Upper lobe of right lung (tissue), 1 donor: Measurements from ENCODE around the gene ARFGEF3. TPM values are rescaled to one million over a fixed set of nuclear protein-coding genes. Genes with fewer than 3 reads are reported as not detected.

Experiments
- ATAC-seq: fragments of 200-7000 bp; cut with Tn5 transposase; one replicate; pipeline ENCODE4 v1.9.1; 2020; ENCODE audit warnings: mild to moderate bottlenecking, moderate library complexity
- DNase-seq: peaks from one replicate; pipeline ENCODE4 v3.0.0-alpha.2; 2020
- H3K27ac ChIP-seq: fragments of 200-600 bp; one replicate; pipeline ENCODE4 v1.8.0; 2022
- H3K27me3 ChIP-seq: fragments of 200-600 bp; one replicate; pipeline ENCODE4 v1.8.0; 2022; ENCODE audit warnings: mild to moderate bottlenecking
- H3K36me3 ChIP-seq: fragments of 200-600 bp; one replicate; pipeline ENCODE4 v1.8.0; 2022
- H3K4me1 ChIP-seq: fragments of 200-600 bp; one replicate; pipeline ENCODE4 v1.8.0; 2022
- H3K4me3 ChIP-seq: fragments of 200-600 bp; one replicate; pipeline ENCODE4 v1.8.0; 2022; ENCODE audit warnings: mild to moderate bottlenecking
- H3K9me3 ChIP-seq: fragments of 200-600 bp; one replicate; pipeline ENCODE4 v1.8.0; 2022
- intact Hi-C: fragments of 100-400 bp; cut with DNase I; formaldehyde crosslinking; loops from one replicate; pipeline ENCODE4 v1.11.0; 2022
- total RNA-seq: library from RNA; stranded (reverse); fragmentation: NEBNext Ultra II Directional; extraction: Animal tissue kit (Norgen Biotek cat#: 25700); gene quantifications from one replicate; pipeline ENCODE4 v1.2.1, GENCODE V29; 2021
- TF ChIP-seq, protein P1 (sequence below): fragments of 200-600 bp; IDR thresholded peaks from one replicate; pipeline ENCODE4 v1.8.0; 2022; ENCODE audit warnings: antibody characterized with exemption
- donor health status: DM: no; HTN: yes; CAD: no; lungs with severe emphysema.

ARFGEF3 gene
- total RNA-seq, 1 donor from 2014 or later, result 27.2 TPM

- no peaks in the 10 kb centered on the region for H3K27me3 ChIP-seq
- H3K9me3 ChIP-seq, result no peaks in the 10 kb centered on the region
- H3K27ac ChIP-seq, result no peak overlapping the region
- DNase-seq (no peak), ATAC-seq (no peak)
- no peak overlapping the region for H3K4me3 ChIP-seq
- no peaks in the 10 kb centered on the region for H3K36me3 ChIP-seq
- TF ChIP-seq, protein P1, sequence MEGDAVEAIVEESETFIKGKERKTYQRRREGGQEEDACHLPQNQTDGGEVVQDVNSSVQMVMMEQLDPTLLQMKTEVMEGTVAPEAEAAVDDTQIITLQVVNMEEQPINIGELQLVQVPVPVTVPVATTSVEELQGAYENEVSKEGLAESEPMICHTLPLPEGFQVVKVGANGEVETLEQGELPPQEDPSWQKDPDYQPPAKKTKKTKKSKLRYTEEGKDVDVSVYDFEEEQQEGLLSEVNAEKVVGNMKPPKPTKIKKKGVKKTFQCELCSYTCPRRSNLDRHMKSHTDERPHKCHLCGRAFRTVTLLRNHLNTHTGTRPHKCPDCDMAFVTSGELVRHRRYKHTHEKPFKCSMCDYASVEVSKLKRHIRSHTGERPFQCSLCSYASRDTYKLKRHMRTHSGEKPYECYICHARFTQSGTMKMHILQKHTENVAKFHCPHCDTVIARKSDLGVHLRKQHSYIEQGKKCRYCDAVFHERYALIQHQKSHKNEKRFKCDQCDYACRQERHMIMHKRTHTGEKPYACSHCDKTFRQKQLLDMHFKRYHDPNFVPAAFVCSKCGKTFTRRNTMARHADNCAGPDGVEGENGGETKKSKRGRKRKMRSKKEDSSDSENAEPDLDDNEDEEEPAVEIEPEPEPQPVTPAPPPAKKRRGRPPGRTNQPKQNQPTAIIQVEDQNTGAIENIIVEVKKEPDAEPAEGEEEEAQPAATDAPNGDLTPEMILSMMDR, result no peak
- intact Hi-C loops, result no loop called here
- no peaks in the 10 kb centered on the region for H3K4me1 ChIP-seq
These were observed 213.1 kb downstream of the ARFGEF3 start for GRCh38 chr6:138374815-138375214.

DNA sequence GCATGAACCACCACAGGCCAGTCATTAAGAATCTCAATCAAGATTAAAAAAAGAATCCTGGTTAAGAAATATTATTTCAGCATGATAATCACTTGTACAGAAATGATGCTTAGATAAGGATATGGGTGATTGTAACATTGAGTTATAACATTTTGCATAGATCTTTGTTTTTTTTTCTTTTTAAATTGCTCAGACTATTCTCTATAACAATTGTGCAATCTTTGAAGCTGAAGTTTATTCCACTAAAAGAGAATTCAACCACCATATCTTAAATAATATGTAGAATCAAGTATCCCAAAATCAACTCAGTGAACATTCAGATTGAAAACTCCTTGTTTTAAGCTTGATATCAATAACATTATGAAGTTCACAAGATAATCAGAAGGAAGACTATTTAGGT is 215.3 kb downstream of the ARFGEF3 start:
- Histone ChIP-seq H3K9me3 (no peaks in the 10 kb centered on the region), H3K4me1 (no peaks in the 10 kb centered on the region), H3K27me3 (no peaks in the 10 kb centered on the region), H3K4me3 (no peak overlapping the region), H3K36me3 (no peaks in the 10 kb centered on the region), H3K27ac (no peak overlapping the region)
- no peak for DNase-seq
- TF ChIP-seq, protein P1, result no peak
- intact Hi-C loops, result no loop called here
- ATAC-seq, result no peak

DNA sequence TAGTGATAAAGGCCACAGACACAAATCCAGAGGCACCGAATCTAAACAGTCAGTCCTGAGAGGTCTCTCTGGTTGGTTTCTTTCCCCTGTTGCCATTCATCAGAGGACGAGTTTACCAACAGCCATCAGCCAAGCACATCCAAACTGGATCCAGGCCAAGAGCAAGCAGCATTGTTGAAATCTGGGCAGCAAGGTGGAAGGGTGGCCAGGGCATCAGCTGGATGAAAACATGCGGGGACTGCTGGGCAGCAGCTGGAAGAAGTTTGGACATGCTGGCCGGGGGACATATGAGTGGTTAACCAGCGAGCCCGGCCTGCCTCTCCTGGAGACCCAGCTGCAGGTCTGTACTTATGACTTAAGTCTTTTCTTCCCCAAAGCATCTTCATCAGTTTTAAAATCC is 216.1 kb downstream of the ARFGEF3 start, which contains the start of gene SMIM28:
SMIM28 (plus strand) TSS at position 62 of the 400 bp plus-strand sequence; CDS start at position 230, 168 bp downstream.
- ATAC-seq, result no peak
- H3K4me1 ChIP-seq, result no peaks in the 10 kb centered on the region
- TF ChIP-seq, protein P1, result no peak
- H3K4me3 ChIP-seq, result no peak within 1 kb of the TSS
- no peak for DNase-seq
- no peaks in the 10 kb centered on the region for H3K27me3 ChIP-seq
- H3K27ac ChIP-seq, result no peak within 1 kb of the TSS
- intact Hi-C loops, result no loop called here
- H3K9me3 ChIP-seq, result no peaks in the 10 kb centered on the region
- H3K36me3 ChIP-seq, result no peaks in the 10 kb centered on the region

DNA sequence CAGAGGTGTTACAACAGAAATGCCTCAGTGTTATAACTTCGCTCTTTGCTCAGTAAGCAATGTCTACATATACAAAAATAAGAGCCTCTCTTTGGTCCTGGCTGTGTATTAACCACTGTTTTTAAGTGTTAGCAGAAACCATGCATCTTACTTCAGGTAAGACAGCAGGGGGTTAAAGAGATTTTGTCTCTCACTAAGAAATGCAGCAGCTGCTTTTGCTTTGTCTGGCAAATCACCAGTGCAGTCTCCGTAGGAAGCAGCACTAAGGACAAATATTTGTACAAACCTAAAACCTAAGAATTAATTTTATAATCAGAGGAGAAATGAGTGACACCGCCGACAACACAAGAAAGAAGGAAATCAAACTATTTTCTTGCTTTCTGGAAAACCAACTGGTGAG is 216.7 kb downstream of the ARFGEF3 start:
- no peaks in the 10 kb centered on the region for H3K4me1 ChIP-seq
- no peak for DNase-seq
- intact Hi-C loops, result no loop called here

DNA sequence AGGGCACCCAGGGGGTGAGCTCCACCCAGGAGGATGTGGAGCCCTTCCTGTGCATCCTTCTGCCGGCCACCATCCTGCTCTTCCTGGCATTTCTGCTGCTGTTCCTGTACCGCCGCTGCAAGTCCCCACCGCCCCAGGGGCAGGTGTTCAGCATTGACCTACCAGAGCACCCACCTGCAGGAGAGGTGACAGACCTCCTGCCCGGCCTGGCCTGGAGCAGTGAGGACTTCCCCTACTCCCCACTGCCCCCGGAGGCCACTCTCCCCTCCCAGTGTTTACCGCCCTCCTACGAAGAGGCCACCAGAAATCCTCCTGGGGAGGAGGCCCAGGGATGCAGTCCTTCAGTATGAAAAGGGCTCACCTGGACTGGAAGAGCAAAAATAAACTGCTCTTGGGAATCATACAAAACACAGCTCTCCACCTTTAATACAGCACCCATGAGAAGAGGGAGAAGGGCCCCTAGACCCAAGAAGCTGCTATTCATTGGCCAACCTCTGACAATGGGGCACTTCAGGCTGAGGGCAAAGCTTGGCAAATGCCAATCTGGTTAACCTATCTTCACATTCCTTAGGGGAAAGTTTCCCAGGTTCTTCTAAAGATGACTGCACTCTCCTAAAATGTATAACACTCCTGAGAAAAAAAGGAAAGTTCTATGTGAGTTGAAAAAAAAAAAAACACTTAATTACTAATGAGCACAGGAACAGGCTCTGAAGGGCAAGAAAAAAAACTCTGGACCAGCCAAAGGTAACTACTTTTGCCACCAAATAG is 220.9 kb downstream of the ARFGEF3 start:
- no peaks in the 10 kb centered on the region for H3K9me3 ChIP-seq
- TF ChIP-seq, protein P1, result no peak
- ATAC-seq (peak; percentile 25), DNase-seq (no peak)
- H3K27me3 ChIP-seq, result no peaks in the 10 kb centered on the region
- intact Hi-C loops, result no loop called here
- no peaks in the 10 kb centered on the region for H3K36me3 ChIP-seq
- H3K27ac ChIP-seq, result no peak overlapping the region
- H3K4me1 ChIP-seq, result no peaks in the 10 kb centered on the region
- H3K4me3 ChIP-seq, result no peak overlapping the region

More for the DNA sequence above, 216.7 kb downstream of the ARFGEF3 start:
- no peaks in the 10 kb centered on the region for H3K36me3 ChIP-seq
- H3K27ac ChIP-seq, result no peak overlapping the region
- TF ChIP-seq, protein P1, result no peak
- H3K9me3 ChIP-seq, result no peaks in the 10 kb centered on the region
- H3K27me3 ChIP-seq, result no peaks in the 10 kb centered on the region
- ATAC-seq, result no peak
- H3K4me3 ChIP-seq, result no peak overlapping the region
